ENCODE results near the gene ATP5PD.

GRCh38 chr17:75069783-75070182 is 23.0 kb upstream of the ATP5PD start:
- TF ChIP-seq EZH2 (IDR thresholded peaks at IDR 0.05; ENCODE audit: low read depth, low read length, severe bottlenecking) = no peak
- no peak for TF ChIP-seq TAF1 (IDR thresholded peaks at IDR 0.05; ENCODE audit: low read depth, low read length)
